Activated CD4-positive, CD25-positive, alpha-beta regulatory T cell treated with anti-CD3 and anti-CD28 coated beads, Interleukin-2, amount 50 U/mL, for 72 hours (primary cell): ENCODE measurements around the gene MECR.

Experiments used
- DNase-seq: peaks from one replicate; pipeline ENCODE4 v3.0.0; 2021

MECR gene

DNA sequence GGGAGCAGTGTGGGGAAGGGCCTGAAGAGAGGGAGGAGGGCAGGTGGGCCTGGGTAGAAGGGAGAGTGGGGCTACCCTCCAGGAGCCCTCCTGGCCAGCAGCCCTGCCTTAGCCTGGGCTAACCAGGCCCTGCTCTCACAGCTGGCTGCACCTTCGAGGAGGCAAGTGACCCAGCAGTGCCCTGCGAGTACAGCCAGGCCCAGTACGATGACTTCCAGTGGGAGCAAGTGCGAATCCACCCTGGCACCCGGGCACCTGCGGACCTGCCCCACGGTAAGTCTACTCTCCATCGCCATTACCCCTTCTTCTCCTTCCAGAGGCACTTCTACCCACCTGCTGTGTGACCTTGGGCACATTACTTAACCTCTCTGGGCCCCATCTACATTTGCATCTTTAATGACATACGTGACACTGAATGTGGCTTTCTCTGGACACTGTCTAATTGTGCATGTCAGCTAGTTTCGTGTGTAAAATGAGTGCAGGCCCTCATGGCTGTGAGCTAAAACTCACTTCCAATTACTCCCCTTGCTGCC lies 24.5 kb upstream of the MECR start:
- no peak for DNase-seq

DNA sequence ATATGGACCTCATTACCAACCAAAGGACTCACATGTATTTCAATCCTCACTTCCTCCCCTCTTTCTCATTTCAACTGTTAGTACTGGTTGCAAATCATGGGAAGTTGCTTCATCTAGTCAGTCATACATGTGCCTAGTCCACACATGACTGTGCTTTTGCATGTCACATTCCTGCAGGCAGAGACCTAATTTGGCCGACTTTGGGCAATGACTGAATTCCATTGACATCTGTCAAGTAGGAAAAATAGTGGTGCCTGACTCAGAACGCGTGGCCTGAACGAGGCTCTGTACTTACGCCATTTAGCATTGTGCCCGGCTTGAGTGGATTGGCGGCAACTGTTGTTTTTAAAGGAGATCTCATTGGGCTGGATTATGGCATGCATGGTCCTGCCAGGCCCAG lies 23.6 kb upstream of the MECR start:
- no peak for DNase-seq

DNA sequence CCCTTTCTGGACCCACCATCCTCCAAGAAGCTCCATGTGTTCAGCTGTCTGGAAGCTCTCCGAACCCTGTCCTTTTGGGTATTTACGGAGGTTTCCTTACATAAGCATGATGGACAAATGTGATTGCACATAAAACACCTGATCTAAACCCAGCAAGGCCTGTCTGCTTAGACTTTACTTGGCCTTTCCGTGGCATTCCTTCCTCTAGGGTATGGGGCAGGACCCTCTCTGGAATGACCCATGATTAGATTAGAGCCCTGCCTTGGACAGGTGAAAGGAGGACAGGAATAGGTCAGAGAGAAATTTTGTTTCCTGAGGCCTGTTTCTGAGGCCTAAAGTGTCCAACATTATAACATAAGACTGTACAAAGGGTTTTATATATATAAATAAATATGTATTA lies 22.4 kb upstream of the MECR start:
- DNase-seq: no peak

DNA sequence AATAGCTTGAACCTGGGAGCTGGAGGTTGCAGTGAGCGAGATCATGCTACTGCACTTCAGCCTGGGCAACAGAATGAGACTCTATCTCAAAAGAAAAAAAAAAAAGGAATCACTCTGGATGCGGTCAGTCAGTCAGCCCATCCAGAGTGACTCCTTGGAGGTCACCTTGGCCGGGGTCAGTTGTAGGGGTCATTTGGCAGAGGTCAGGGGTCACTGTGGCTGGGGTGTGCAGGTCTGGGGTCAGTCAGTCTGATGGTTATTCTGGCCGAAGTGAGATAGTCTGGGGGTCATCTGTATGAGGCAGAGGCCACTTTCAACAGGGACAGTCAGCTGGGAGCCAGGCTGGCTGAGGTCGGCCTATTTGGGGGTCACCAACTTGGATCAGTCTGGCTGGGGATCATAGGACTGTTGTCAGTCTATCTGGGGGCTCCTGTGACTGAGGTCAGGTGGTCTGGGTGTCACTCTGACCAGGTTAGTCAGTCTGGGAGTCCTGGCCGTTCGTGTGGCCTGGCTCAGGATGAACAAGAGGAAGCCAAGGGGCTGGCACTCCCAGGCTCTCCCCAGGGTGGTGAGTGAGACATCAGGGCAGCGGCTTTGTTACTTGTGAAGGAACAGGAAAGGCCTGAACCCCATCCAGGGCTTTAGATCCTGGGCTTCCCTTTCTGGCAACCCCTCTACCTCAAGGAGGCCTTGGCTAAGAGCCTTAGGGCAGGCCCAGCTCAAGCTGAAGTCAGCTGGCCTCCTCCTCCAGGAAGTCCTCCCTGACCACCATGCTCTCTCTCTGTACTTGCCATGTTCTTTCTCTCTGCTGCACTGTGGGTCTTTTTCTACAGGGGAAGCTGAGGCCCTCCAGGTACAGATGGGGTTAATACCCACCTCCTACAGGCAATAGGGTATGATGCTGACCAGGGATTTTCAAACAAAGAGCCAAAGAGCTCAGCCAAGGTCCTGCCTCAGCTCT lies 20.7 kb upstream of the MECR start:
- DNase-seq: no peak

DNA sequence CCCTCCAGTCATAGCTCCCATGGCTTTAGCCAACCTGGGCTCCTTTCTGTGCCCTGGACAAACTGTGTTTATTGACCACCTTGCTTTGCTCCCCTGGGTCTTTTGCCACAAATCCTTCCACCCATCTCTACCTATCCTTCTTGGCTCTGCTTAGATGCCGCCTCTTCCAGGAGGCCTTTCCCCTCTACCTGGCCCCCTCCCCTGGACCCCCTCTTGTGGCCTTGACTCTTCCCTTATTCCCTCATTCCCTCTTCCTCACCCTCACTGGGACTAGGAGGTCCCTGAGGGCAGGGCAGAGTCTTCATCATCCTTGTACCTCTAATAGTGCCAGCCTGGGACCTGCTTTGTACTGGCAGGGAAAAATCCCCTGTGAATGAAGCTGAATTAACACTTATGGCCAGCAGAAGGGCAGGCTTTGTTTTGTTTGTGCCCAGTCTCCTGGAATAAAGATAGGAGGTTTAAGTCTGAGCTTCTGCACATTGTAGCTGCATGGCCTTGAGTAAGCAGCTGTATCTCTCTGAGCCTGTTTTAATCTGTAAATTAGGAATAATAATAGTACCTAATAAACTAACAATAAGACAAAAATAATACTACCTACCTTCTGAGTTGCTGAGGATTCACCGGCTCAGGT lies 19.3 kb upstream of the MECR start:
- DNase-seq: no peak

DNA sequence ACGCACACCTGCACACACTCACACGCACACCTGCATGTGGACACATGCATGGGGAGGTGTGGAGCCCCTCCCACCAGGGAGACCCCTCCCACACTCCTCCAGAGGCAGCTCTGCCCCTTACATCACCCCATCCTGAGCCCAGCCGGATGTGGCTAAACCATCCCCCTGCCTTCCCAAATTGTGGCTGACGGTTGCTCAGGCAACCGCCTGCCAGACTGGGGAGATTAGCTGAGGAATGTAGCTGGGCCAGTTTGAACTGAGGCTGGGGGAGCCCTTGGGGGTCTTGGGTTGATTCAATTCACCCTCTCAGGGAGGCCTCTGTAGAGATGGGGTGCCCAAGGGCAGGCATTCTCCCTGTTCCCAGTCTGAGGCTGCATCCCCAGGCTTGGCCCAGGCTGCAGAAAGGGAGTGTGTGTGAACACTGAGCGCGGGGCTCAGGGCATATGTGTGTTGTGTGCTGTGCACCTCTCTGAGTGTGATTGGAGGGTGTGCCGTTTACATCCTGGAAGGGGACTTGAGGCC lies 18.5 kb upstream of the MECR start:
- DNase-seq: no peak

DNA sequence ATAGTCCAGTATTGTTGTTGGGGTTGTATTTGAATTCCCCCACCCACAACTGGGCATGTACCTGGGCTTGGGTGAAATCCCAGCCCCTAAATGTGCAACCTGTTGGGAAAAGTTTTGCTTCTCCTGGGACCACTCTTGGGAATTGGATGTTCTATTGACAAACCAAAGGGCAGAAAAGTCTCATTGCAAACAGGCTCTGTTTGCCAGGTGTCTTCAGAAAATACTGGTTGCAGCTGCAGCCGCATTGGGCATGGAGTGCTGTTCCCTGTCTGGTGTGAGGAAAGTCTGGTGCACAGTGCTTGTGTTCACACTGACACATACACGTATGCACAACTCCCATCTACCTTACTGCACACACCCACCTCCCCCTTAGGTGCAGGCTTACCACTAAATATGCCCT lies 17.7 kb upstream of the MECR start:
- no peak for DNase-seq

DNA sequence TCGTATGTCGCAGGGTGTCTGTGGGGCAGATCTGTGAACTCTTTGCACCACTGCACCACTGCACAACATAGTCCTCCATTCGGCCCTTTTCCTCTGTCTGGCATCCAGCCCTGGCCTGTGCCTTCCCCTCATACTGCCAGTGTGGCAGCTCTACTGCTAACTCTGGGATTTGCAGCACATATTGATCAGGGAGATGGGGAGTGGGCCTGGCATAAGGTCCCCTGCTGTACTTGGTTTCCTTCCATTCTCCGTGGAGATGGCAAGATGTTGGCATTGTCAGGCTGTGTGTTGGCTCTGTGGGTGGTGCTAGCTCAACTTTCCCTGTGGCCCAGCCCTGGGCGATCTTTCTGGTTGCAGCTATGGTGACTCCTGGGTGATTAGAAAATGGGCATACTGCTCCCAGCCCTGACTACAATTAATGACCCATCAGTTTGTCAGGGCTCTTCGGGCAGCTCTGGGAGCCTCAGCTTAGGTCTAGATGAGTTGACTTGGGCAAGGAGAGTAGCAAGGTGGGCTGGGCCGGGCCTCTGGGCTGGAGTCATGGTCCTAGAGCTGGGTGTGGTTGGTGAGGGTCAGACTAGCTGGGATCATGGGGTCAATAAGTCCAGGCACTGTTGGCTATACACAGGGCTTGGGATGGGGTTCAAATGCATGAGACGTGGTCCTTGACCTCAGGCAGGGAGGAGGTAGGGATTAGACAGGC lies 17.0 kb upstream of the MECR start:
- DNase-seq: no peak

DNA sequence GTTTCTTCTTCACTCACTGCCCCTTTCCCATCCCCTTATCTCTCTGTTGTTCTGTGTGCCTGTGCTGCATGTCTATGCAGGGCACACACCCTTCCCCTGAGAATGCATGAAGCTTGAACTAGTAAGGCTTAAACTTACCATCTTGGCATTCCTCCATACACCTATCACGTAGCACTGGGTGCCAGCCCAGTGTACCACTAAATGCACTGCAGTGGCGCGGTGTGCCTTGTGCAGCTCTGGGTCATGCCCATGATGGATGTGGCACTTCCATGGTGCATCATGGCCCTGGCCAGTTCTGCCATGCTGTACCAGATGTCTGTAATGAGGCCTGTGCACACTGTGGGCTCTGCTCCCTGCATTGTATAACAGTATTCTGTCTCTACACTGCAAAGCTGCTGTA lies 16.3 kb upstream of the MECR start:
- DNase-seq: no peak

DNA sequence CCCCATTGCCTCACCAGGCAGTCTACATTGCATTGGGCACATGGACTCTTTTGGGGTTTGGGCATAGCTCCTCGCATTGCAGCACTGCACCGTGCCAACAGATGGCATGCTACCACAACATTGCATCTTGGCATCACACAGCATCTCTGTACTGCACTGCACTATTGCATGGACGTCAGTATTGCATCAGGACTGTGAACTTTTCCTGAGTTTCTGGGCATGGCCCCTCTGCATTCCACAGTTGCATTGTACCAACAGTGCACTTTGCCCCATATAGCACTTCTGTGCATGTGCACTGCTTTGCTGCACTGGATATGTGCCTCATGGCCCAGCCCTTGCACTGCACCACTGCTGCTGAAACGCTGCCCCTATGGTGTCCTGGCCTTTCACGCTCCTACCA lies 15.1 kb upstream of the MECR start:
- DNase-seq: no peak

DNA sequence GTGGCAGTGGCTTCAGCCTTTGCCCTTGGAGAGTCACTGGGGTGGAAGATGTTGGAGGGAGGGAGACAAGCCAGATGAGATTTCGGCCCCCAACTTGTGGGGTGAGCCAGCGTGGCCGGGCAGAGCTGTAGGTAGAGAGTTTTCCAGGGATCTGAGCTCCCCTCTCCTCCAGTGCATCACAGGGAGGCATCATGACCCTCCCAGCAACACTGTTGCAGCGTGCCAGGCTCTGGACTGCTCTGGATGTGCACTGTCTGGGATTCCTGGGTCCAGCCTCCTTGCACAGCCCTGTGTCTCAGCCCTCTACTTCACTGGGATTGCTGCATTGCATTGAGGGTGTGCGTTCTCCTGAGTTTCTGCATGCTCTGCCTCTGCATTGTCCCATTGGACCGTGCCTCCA lies 14.5 kb upstream of the MECR start:
- no peak for DNase-seq

DNA sequence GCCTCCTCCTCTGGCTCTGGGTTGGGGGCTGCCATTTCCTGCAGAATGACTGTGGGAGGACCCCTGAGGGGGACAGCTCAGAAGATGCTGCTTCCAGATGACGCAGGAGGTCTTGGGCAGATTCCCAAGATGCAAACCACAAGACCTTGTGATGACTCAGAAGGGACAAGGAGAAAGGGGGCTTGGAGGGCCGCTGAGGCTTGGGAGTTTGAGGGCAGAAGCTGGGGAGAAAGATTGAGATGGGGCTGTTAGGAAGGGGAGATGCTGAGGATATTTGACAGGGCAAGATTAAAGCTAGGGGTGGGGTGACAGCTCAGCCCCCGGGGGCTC lies 13.1 kb upstream of the MECR start:
- no peak for DNase-seq

DNA sequence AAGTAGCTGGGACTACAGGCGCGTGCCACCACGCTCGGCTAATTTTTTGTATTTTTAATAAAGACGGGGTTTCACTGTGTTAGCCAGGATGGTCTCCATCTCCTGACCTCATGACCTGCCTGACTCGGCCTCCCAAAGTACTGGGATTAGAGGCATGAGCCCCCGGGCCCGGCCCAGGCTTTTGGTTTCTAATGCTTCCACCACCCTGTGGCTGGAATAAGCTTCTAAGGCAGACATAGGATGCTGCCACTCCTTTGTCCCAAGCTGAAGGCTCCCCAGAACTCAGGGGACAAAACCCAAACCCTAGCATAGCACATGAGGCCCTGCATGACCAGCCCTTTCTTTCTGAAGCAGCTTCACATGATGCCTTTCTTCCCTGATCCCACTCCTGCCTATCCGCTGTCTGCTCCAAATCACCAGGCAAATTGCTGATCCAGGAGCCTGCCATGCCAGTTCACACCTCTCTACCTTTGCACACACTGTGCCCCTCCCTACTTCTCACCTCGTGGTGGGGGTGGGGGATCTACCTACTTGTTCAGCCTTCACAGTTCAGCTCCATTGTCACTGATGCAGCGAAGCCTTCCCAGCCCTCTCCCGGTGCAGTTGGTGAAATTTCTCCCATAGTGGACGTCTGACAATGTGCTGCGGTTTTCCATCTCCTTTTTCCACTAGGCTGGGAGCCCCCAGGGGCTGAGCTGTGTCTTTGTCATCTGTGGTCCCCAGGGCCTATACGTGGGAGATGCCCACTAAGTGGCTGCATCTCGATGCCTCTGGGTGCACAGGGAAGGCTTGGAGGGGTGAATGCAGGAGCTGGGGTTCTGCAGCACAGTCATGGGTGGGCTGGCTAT lies 12.5 kb upstream of the MECR start:
- DNase-seq: no peak

DNA sequence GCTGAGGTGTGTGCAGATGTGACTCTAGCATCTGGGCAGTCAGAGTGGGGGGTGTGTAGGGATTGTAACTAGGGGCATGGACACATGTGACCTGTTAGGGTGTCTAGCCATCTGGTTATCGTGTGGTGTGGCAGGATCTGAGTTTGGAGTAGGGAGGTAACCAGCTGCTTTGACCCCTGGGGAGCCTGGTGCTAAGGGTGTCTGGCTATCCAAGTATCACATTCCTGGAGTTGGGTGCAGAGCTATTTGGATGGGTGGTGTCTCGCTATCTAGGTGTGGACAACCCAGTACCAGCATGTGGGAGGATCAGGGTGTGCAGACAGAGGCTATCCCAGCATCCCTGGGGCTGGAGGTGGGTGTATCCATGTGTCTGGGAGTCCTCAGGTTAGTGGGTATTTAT lies 10.3 kb upstream of the MECR start:
- DNase-seq: no peak

DNA sequence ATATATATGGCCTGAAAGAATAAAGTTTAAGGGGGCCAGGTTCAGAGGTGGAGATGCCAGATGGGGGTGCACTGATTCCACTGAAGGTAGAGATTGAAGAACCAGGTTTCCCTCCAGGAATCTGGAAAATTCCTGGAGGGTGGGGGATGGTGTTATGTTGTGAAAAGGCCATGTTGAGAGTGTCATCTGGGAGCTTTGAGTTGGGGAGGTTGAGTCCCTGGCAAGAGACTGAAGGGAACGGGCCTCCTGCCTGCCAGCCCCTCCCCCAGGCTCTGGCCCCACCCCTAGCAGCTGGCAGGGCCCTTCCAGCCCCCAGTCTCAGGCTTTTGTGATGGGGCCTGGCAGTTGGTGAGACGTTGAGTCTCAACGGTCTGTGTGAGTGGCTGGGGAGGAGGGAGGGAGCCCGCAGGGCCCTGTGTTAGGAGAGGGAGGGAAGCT lies 9.7 kb upstream of the MECR start:
- DNase-seq: no peak

DNA sequence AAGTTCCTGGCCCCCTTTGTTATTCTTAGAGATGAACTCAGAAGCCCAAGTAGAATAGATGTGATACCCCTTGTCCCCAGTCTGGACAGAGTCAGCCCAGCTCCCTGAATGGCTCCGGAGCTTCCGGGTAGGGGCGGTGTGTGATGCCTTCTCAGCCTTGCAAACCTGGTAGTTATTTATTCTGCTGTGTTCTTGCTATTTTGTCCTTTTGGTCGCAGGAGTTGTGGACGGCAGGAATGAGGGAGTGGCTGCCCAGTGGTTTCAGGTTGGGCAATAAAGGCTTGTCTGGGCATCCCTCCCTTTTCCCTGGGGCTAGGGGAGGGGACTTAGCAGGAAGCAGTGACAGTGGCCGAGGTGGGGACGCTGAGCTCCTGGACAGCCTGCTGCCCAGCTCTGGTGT lies 8.4 kb upstream of the MECR start:
- no peak for DNase-seq

DNA sequence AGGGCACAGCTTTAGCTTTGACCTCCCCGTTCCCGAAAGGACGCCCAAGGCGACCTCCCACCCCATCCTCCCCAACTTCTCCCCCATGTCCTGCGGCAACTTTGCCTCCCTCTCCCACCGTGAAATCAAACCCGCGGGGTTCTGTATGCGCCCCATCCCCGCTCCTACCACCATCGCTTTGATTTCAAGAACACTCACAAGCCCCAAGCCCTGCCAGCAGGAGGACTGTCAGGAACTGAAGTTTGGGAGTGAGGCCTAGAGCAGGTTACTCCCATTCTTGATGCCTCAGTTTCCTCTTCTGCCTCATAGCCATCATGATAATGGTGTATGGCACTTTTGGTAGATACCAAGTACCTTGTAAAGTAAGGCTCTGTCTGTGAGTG lies 7.9 kb upstream of the MECR start:
- DNase-seq: no peak

DNA sequence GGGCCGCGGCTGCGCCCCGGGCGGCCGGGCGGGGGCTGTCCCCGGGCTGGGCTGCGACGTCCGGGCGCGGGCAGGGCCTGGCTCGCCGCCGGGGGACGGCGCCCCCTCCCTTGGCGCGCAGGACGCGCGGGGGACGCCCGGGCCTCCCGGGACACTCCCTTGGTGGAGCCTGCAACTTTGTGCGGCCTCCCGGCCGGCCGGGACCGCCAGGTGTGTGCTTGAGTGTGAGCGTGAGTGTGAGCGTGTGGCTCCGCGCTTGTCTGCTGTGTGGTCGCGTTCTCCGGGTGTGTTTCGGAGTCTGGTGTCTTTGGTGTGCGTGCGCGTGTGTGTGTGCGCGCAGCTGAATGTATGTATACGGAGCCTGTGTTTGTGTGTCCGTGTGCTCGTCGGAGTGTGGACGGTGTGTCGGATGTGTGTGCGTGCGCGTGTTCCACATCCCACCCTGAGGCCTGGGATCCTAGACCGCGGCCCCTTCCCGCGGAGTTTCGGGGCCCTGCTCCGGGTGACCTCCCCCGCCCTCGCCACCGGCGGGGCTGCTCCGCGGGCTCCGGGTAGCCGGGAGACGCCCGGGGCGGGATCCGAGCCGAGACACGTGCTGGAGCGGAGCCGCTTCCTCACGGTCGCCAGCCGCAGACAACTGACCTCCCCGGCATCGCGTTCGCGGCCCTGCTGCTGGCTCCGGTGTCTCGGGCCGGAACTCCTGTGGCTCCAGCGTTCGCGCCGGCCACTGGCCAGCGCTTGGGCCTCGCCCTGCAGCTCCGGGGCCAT lies 7.3 kb upstream of the MECR start:
- no peak for DNase-seq

DNA sequence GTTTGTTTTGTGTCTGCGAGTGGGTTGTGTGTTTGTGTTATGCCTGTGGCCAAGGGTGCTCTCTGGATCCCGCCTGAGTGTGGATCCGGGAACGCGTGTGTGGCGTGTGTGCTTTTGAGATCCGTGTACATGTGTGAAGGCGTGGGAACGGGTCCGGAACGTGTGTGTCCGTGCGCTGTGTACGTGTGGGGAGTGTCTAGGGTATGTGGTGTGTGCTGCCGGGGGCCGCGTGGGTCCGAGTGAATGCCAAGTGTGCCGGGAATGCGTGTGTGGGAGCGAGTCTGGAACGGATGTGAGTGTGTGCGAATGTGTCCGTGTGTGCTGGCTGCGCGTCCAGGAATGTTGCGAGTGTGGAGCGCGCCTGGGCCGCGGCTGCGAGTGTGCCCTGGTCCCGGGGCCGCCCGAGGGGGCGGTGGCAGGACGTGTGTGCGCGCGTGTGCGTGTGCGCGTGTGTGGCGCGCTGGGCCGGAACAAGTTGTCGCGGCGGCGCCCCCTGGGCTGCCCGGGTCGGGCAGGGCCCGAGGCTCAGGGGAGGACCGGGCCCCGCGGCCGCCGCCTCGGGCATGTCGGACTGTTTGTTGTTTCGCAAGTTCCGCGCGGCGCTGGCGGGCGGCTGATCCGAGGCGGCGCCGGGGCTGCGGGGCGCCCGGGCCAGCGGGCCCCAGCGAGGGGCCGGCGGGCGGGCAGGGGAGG lies 6.5 kb upstream of the MECR start:
- no peak for DNase-seq

DNA sequence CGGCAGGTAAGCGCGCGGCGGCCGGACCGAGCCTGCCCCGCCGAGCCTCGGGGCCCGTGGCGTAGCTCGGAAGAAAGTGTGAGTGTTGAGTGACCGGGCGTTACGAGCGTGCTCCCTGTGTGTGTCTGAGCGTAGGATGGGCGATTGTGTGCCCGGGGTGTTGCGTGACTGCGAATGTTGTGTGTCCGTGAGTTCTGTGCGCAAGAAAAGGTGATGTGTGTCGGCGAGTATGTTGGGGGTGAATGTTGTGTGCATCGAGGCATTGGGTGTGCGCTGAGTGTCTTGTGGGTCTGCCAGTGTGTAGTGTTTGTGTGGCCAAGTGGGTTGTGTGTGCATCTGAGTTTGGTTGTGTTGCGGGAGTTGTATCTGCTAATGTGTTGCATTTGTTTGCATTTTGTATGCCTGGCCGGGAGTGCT lies 6.0 kb upstream of the MECR start:
- no peak for DNase-seq
